HG03066 (cell line): ENCODE results near the gene DDX1.
"Not testable (repeated sequence)": the region's sequence is repeated elsewhere in the genome, so short reads cannot be mapped to it uniquely, and the experiment has no call there.

Experiments
- ATAC-seq: cut with Tn5 transposase; IDR thresholded peaks from one replicate; pipeline ENCODE4 v1.9.1; 2021; ENCODE audit warnings: low read depth; ENCODE audit not compliant: unreplicated experiment

The DDX1 gene

GRCh38 chr2:15671842-15672815 lies 80.5 kb downstream of the DDX1 start:
- no peak for ATAC-seq

- no peak for ATAC-seq
Measured at GRCh38 chr2:15672961-15673918, 81.6 kb downstream of the DDX1 start.

GRCh38 chr2:15673919-15674636 lies 82.4 kb downstream of the DDX1 start:
- no peak for ATAC-seq

GRCh38 chr2:15674637-15675455 lies 83.2 kb downstream of the DDX1 start:
- ATAC-seq: no peak

- ATAC-seq: no peak
Measured at GRCh38 chr2:15675456-15676195, 84.0 kb downstream of the DDX1 start.

- ATAC-seq: no peak
Measured at GRCh38 chr2:15677141-15677843, 85.6 kb downstream of the DDX1 start.

- ATAC-seq: no peak
Measured at GRCh38 chr2:15678346-15678745, 86.7 kb downstream of the DDX1 start.

GRCh38 chr2:15678909-15679308 lies 87.2 kb downstream of the DDX1 start:
- ATAC-seq: no peak

- ATAC-seq: no peak
Measured at GRCh38 chr2:15679386-15679924, 87.8 kb downstream of the DDX1 start.

GRCh38 chr2:15680132-15680531 lies 88.5 kb downstream of the DDX1 start:
- ATAC-seq: not testable (repeated sequence)
